HFF-Myc (cell line): ENCODE results near the gene NPC1L1.

Experiments
- DNase-seq: peaks from one replicate; pipeline ENCODE4 v3.0.0-alpha.2; 2011; ENCODE audit warnings: low read depth; ENCODE audit errors: extremely low read depth
- H3K4me3 ChIP-seq: replicated peaks from 2 replicates; pipeline ENCODE4 v1.5.1; 2011; ENCODE audit warnings: low read depth, mild to moderate bottlenecking, control low read depth, low read length
- TF ChIP-seq, protein P1 (sequence below): IDR thresholded peaks from 2 replicates; pipeline ENCODE4 v1.5.1; 2012; ENCODE audit warnings: mild to moderate bottlenecking, low read depth, low read length, control low read depth; ENCODE audit errors: missing control alignments

The NPC1L1 gene

DNA sequence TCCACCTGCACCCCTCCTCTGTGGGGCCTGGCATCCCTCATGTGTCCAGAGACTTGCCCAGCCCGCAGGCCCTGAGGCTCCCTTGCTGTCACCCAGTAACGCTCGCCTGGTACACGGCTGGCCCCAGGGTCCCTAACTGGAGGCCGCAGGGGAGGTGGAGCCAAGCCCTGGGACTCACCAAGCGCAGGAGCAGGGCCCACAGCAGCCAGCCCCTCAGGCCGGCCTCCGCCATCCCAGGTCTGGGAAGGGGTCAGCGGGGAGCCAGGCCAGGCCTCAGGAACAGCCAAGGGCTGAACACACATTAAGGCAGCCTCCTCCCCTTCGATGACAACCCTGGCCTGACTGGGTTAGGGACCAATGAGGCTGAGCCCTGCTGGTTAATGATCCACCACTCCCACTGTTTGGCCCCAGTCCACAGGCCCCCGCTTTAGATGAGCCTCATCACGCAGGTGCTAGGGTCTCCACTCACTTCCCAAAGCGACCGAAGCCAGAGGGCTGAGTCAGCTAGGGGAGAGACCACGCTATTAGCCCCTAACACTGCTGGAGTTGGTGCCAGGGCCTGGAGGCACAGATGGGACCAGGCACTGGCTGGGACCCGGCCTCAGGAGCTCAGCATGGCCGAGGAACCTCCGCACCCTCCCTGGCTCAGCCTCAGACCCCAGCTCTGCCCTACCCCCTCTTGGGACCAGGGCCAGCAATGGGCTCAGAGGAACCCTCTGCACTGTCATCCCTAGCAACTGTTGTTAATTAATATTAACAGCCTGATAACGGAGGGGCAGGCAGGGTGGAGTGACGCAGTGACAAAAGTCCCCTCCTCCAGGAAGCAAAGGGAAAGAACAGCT, at the start of gene NPC1L1:
Gene NPC1L1, minus strand, starts transcription at position 303 of the 842 bp plus-strand sequence. Its CDS starts 71 bp downstream, at position 232.
- H3K4me3 ChIP-seq = no peak within 1 kb of the TSS
- TF ChIP-seq, protein P1, sequence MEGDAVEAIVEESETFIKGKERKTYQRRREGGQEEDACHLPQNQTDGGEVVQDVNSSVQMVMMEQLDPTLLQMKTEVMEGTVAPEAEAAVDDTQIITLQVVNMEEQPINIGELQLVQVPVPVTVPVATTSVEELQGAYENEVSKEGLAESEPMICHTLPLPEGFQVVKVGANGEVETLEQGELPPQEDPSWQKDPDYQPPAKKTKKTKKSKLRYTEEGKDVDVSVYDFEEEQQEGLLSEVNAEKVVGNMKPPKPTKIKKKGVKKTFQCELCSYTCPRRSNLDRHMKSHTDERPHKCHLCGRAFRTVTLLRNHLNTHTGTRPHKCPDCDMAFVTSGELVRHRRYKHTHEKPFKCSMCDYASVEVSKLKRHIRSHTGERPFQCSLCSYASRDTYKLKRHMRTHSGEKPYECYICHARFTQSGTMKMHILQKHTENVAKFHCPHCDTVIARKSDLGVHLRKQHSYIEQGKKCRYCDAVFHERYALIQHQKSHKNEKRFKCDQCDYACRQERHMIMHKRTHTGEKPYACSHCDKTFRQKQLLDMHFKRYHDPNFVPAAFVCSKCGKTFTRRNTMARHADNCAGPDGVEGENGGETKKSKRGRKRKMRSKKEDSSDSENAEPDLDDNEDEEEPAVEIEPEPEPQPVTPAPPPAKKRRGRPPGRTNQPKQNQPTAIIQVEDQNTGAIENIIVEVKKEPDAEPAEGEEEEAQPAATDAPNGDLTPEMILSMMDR = no peak
- no peak for DNase-seq

DNA sequence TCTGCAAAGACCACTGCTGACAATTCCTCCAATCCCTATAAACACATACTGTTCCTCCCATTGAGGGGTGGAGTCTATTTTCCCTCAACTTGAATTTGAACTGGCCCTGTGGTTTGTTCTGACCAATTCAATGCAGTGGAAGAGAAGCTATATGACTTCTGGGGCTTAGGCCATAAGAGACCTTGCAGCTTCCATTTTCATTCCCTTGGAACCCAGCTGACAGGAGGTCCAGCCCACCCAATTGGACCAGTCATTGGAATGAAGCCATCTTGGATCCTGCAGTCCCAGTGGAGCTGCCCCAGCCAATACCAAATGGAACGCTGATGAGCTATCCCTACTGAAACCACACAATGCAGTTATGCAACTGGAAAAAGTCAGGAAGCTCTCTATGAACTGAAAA, 49.8 kb upstream of the NPC1L1 start:
- DNase-seq = no peak
- no peak overlapping the region for H3K4me3 ChIP-seq
- TF ChIP-seq, protein P1 = no peak

GRCh38 chr7:44587843-44588711, 46.9 kb upstream of the NPC1L1 start:
- peak; percentile 56 for DNase-seq
- TF ChIP-seq, protein P1 = peak; percentile 49
- no peak overlapping the region for H3K4me3 ChIP-seq

DNA sequence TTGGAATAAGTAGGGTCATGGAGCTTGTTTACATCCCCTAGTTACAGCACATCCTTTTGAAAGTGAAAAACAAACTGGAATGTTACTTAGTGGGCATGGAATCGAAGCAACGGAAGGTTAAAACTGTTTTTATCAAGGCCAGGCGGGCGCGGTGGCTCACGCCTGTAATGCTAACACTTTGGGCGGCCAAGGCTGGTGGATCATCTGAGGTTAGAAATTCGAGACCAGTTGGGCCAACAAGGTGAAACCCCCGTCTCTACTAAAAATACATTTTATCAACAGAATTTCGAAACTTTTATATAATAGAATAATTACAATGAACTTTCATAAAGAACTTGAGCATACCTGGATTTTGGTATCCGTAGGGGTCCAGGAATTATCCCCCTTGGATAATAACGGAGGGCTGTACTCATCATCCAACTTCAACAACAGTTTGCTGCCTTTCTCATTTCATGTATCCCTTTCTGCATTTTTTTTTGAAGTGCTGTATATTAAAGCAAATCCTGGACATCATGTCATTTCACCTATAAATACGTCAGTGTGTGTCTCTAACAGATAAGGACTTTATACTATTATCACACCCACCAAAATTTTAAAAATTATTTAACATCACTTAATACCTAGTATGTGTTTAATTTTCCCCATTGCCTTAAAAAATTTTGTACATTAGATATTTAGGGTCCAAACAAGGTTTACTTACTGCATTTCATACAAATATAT, 42.2 kb upstream of the NPC1L1 start:
- H3K4me3 ChIP-seq = peak overlapping the region; percentile 88
- no peak for DNase-seq
- TF ChIP-seq, protein P1 = no peak

DNA sequence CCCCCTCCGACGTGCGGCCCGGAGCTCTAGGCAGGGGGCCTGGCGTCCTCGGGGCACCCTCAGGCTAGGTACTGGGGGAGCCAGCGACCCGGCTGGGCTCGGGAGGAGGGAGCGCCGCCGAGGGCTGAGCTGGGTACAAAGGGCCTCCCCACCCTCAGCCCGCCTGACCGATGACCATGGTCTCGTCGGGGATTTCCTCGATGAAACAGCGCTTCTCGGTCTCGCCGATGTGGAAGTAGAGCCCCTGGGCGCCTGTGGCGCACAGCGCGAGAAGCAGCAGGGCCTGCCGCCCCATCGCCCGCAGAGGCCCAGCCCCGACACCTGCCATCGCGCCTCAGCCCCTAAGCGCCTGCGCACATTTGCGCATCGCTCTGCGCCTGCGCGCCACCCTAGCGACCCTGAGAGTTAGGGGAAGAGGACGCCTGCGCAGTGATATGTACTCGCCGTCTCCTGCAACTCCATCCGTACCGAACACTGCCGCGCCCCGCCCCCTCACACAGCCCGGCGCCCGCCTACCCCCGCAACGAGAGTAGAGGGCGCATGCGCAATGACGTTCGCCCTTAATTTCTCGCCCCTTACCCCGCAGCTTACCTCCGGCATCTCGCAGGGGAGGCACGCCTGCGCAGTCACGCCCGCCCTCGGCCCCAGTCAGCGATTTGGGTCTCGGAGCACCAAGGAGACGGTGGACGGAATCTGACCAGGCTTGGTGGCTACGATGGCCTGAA, 40.9 kb upstream of the NPC1L1 start, which contains the start of gene TMED4:
Gene TMED4, minus strand, starts transcription at position 353 of the 725 bp plus-strand sequence. Its CDS starts 25 bp downstream, at position 328.
- H3K4me3 ChIP-seq = peak within 1 kb of the TSS; percentile 88
- peak; percentile 94 for DNase-seq
- TF ChIP-seq, protein P1 = no peak
